Middle frontal gyrus (tissue), 1 donor: ENCODE measurements around the gene FRMPD4.

ENCODE experiments used
- DNase-seq: peaks from one replicate; pipeline ENCODE4 v3.0.0-alpha.2; 2015; ENCODE audit warnings: low spot score; ENCODE audit errors: extremely low spot score

Gene FRMPD4

DNA sequence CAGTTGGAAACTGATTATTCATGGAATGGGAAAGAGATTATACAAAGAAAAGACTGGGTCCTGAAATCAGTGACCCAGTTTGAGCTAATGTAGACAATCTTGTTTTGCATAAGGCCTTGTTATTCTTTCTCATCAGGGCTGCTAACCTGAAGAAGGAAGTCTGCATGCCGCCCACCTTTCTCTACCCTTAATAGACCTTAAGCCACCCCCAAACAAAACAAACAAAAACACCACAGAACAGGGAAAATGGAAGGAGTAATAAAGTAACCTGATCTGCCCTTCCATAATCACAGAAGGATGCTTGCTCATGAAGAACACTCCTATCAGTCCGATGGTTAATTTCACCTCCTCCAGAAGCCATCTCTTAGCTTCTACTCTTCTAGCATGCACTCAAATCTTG lies 288.1 kb downstream of the FRMPD4 start:
- DNase-seq: no peak

DNA sequence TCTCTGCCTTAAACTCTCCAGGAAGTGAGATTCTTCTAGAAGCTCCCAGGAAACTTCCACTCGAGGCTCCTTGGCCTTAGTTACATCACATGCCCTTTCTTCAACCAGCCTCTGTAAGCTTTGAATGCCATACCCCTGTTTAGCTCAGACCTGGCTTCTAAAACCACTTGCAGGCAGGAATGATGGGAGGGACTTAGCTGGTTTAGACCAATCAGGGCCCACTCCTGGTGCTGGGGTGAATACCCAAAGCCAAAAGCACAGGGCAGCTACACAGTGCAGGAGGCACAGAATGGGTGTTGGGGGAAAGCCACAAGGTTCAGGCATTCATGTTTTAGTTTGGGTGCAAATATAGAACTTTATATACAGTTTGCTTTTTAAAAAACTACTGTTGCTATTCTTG lies 296.2 kb downstream of the FRMPD4 start:
- DNase-seq: no peak

DNA sequence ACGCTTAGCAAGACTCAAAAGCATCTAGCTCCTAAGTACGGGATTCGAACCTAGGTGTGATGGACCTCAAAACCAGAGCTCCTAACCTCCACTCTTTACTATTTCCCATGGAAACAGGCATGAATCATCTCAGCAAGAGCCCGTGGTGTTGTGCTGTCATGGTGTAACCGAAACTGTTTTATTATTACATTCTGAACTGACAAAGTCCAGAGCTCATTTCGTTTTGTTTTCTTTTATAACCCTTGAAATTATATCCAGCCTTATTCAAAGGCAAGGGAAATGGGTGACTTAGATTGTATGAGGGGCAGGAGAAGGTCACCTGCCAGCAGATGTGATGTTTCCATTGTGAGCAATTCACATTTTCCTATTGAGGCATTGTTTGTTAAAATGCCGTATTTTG lies 301.1 kb downstream of the FRMPD4 start:
- no peak for DNase-seq

DNA sequence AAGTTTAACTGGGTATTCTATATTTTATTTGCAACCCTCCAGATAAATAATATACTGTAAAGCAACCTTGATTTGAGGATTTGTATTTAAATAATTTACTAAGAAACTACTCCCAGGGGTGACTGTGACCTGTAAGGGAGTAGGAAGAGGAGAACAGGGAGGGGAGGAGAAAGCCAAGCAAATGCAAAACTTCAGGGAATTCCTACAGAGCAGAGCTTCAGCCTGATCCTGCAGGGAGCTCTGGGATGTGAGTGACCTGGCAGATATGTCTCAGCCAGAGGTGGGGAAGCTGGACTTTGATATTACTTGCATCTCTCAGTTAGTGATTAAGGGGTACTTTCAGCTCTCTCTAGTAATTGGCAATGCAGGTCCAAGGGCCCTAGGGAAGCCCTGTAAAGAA lies 302.0 kb downstream of the FRMPD4 start:
- no peak for DNase-seq

DNA sequence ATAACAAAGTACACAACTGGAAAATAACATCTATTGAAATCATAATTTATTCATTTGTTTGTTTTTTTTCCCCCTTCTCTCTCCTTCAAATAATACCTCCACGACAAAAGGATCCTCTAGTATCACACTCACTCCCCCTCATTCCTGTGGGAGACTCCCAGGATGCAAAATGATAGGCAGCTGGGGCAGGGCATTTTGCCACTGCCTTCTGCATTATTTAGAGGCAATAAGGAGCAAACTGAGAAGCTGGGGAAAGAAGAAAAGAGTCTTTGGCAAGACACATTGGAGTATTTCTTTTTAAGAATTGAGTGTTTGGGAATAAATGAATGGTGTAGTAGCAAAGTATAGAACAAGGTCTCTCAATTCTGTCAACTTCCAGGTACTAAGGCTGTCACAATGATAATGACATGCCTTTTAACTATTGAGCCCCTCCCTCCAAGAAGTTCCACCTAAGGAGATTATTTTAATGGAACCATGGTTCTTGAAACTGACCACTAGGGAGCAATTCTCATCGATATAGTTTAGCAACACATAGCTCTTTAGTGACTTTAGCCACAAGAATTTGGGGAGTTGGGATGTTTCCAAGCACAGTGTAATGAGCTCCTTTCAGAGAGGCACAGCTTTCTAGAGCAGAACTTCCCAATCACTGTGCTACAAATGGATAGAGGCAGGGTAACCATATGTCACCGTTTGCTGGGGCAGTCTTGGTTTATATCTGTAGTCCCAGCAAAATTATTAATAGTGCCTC lies 303.3 kb downstream of the FRMPD4 start:
- DNase-seq: no peak

DNA sequence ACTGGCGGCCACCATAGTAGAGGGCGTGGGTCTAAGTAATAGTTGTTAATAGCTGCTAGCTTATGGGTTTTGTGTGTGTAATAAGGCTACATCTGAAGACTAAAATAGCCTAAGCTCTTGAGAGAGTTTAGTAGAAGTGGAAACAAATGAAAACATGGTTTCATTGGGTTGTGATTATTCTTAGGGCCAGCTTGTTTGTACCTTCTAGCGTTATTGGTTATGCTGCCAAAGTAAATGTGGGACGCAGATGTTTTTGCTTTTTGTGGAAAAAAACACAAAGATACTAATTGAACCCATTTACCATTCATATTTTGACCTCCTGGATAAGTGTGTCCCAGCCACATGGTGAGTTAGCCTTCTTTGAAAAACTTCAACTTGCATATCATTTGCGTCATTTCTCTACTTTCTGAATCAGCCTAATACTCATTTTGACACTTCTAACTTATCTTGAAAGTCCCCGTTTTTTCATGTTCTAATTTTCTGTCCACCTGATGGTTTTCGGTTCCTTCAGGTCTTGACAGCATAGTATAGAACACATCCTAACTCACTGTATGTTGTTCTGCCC lies 305.3 kb downstream of the FRMPD4 start:
- DNase-seq: no peak

DNA sequence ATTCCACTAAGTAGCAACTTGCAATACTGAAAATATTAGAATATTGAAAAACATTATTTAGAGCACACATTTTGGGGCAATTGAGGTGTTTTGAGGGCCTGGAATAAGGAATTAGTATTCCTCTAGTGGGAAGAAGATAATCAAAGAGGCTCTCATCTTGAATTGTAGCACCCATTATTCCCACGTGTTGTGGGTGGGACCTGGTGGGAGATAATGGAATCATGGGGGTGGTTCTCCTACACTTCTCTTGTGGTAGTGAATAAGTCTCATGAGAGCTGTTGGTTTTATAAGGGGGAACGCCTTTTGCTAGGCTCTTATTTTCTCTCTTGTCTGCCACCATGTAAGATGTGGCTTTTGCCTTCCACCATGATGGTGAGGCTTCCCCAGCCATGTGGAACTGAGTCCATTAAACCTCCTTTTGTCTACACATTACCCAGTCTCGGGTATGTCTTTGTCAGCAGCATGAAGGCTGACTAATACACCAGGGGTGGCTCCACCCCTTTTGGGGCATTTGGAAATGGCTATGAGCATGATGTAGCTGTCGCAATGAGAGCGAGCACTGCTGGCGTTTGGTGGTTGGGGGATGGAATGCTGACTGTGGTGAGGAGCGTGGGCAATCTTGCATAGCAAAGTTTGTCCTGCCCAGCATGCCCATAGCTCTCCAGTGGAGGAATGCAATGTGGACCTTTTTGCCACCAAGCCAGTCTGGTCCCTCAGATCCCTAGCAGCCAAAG lies 308.2 kb downstream of the FRMPD4 start:
- DNase-seq: no peak

DNA sequence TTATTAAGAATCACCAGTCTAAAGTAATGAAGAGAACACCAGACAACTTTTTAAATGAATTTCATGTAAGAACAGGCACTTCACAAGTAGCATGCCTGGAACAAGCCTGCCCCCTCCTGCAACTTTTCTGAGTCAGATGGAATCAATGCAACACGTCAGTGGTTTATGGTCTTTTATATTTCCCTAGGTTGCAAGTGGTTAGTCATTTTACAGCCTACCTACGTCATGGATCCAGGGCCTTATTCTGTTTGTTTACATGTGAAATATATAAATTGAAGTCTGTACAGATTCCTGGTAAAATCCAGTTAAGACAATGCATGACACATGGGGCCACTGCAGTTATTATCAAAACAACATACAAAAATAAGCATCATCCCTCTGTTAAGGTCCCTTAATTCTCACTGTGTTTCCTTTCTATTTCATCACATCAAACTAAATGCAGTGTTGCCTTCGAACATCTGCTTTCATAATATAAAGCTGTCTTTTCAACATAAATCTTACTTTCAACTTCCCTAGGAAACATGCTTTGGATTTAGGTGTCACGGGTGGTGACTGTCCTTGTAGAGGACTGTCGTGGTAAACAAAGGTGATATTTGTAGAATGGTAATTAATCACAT lies 309.3 kb downstream of the FRMPD4 start:
- no peak for DNase-seq

DNA sequence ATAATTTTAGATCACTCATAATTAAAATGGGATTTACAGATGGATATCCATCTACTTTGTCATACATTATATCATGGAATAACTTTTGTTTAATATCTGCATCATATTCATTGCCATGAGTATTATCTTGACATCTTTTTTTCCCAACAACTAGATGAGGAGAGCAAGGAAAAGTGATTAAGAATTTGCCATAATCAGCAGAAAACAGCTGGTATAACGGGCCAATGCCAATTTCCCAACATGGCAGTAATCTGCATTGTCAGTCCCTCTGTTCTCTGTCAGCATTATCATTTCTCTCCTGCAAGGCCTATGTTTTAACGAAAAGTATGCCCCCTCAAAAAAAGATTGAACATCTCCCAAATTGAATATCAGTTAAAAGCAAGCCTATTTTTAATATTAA lies 314.0 kb downstream of the FRMPD4 start:
- DNase-seq: no peak

DNA sequence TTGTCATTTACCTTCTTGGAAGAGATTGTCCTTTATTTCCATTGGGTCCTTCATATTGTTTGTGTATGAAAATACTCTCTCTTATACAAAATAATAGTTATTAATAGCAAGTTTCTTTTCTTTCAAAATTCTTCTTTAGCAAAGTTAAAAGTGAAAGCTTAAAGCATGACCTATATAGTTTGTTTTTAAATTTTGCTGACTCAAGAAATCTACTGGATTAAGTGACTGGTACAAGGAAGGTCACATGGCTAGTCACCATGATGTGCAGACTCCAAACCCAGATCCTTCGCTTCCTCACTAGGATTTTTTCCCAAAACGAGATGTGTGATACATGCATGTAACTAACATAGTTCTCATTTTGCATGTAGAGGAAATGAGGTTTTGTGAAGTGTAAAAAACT lies 322.7 kb downstream of the FRMPD4 start:
- no peak for DNase-seq

DNA sequence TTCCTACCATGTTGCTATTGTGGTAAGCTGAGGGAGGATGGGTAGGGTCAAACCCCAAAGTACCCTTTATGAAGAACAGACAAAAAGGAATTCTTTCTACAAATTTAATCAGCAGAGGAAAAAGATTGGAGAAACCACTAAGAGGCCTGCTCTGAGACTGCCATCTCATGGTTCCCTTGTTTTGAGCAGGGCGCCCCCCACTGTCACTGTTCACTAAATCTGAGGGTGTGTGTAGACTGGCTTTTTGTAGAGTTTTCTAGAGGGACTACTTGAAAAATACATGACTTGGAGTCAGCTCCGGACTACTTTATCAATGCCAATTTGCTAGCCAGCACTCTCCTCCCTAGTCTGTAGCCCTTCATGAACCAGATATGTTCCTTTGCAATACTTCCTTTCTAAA lies 324.8 kb downstream of the FRMPD4 start:
- DNase-seq: no peak

DNA sequence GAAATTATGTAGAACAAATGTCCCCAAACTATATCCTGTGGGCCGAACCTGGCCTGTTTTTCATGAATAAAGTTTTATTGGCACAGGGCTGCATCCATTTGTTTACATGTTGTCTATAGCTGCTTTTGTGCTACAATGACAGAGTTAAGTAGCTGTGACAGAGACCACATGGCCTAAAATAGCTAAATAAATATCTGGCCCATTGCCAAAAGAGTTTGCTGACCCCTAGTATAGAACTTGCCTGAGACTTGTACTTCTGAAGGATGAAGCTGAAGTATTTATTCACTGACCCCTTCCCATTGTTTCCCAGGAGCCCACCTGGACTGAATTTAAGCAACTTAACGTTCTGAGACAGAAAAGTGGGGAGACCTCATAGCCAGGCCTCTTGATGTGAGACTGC lies 325.6 kb downstream of the FRMPD4 start:
- DNase-seq: no peak

DNA sequence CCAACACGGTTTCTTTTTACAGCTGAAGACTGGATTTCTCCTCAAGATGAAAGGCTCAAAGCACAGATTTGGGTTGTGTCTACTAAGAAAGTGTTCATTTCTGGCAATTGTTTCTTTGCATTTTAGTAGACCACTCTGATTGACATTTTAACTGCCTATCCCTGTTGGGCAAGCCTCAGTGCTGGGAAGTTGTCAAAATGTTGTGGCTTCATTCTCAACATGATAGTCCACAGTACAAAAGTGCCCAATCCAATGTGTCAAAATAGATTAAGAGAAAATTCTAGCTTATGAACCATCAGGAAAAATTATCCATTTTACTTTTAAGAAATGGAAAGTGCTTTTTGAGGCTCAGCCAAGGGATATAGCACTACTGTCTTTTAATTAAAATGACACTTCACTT lies 329.0 kb downstream of the FRMPD4 start:
- no peak for DNase-seq

DNA sequence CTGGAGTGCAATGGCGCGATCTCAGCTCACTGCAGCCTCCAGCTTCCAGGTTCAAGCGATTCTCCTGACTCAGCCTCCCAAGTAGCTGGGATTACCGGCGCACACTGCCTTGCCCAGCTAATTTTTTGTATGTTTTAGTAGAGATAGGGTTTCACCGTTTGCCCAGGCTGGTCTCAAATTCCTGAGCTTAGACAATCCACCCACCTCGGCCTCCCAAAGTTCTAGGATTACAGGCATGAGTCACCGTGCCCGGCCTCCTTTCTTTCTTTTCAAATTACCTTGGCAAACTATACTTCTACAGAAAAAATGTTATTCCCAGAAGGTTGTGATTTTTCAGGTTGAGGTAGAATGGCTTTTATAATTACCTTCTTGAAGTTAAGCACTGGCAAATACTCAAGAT lies 331.0 kb downstream of the FRMPD4 start:
- no peak for DNase-seq

DNA sequence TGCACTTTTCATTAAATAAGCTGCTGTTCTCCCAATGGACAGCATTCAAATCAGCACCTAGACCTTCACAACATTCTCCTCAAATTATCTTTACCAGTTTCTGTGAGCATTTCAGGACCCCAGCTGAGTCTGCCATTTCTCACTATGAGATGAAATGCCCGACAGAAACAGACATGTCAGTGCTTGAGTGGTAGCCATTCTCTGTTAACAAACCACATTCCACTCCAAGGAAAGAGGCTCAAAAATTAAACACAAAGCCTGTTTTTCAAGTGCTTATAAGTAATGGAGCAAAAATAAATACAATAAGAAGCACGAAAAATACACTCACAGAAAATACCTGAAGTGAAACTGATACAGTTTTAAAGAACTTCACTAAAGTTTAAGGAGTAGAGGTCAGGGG lies 332.8 kb downstream of the FRMPD4 start:
- DNase-seq: no peak

DNA sequence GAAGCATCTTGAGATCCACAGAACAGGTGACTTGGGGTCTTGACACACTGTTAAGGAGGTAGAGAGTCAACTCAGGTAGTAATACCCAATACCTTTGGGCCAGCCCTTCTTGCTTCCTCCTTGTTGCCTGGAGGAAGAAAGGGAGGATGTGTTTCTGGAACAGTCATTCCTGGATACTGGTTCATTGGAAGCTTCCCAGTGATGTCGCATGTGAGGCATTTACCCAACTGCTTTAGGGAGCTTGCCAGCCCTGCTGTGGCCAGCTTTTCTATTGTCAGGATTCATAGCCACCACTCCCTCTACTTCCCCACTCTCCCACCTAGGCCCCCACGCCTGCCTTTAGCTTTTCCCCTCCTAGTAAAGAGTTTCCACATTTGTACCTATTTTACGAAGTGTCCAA lies 342.7 kb downstream of the FRMPD4 start:
- DNase-seq: no peak

DNA sequence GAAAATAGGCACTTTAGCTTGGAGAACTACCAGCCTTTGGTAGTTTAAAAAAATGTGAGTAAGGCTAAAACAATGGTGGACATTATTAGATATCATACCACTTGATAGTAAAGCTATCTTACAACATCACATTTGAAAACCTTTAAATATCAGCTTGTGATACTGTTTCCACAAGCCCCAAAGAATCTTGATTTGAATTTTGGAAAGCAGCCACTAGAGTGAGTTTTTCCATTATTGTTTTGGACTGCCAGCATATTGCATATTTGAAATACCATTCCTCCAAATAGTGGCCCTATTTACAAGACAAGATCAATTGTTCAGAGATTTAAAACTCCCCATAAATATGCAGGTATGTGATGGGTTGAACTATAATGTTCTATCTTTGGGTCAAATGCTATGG lies 349.9 kb downstream of the FRMPD4 start:
- no peak for DNase-seq

DNA sequence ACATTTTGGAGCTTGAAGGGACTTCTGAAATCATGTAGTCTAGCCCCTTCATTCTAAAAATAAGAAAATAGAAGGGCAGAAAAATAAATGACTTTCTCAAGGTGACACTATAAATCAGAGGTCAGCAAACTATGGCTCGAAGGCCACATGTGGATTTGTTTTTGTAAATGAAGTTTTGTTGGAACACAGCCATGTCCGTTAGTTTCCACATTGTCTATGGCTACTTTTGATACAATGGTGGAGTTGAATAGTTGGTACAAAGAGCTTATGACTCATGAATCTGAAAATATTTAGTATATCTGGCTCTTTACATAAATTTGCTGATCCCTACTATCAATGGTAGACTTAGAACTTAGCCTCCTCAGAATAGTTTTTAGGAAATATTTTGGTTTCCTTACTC lies 350.5 kb downstream of the FRMPD4 start:
- DNase-seq: no peak

DNA sequence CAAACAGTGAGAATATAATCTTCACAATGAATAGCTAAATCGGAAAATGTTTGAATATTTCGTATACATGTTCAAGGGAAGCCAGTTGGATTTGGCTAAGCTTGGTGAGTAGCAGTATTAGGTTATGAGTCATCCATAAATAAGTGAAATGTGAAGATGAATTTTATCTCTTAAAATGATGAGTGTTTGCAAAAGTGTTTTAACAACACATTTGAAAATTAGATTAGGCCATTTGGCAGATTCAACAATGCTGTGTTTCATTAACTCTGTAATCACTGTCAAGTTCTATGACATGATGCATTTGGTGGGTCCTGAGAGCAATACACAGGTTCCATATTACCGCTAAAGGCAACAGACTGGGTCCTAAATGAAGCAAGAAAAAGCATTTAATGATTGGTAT lies 351.1 kb downstream of the FRMPD4 start:
- no peak for DNase-seq

DNA sequence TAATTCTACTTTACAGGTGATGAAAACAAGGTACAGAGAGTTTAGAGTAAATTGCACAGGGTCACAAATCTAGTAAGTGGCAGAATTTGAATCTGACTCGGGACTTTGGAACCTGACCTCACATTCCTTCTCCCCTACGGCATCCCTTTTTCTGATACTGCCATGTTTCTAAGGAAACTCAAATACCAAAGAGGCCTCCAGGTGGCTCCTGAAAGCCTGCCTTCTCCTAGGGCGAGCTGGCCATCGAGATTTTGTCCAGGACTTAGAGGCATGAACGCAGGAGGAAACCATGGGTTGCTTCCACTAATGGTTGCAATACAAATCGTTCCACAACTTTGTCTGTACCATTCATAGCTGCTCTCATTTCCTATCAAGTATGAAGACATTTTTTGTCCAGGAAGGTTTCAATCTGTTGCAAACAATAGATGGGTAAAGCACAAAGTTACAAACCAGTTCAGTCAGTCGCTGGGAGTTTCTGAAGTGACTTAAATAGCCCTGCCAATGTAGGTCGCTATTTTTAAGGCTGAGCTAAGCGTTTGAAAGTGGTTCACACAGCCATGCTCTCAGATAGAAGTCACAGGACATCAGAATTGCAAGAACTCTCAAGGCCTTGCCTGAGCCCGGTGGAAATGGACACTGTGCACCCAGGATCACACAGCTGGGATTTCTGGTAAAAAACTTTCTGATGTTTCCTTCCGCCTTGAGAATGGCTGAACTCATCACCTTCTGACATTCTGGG lies 356.3 kb downstream of the FRMPD4 start:
- no peak for DNase-seq

DNA sequence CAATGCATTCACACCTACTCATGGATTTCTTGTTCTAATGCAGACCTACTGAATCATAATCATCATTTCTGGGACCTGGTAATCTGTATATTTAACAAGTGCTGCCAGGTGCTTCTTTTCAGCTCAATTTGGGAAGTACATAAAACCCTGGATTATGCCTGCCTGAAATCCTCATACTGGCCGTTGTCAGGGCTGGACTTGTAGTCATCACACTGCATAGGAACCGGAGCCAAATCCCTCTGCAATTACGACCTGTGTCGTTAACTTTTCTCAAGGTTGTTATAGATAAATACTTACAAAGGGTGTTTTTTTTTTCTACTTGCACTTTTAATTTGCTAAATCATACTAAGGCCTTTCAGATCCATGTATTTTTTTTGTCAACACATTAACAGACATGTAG lies 358.1 kb downstream of the FRMPD4 start:
- DNase-seq: no peak
